ENCODE measurements around the gene CHD6. TPM values are rescaled to one million over a fixed set of nuclear protein-coding genes. Genes with fewer than 3 reads are reported as not detected.

The CHD6 gene
- total RNA-seq, 1 experiment from 2014 or later, result 80.5 TPM

DNA sequence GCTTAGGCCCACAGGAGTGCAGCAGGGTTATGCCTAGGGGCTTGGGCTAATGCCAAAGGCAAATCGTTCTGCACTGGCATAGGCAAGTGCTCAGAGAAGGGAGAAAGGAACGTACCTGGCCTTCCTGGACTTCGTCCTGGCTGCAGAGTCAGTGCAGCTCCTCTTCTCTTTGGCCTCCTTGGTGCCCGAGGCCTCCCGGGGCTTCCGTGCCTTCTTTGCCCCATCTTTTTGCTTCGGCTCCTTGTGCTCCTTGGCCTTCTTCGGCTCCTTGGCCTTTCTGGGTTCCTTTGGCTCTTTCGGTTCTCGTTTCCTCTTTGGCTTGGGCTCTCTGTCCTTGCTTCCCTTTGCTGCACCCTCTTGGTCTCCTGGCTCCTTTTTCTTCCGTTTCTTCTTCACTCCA, 85.2 kb downstream of the CHD6 start:
- Mint-ChIP-seq H3K9me3 (ENCODE audit: unreplicated experiment) (no peaks in the 10 kb centered on the region), H3K27me3 (ENCODE audit: insufficient read depth, unreplicated experiment) (no peaks in the 10 kb centered on the region), H3K36me3 (ENCODE audit: insufficient read depth, unreplicated experiment) (peaks cover 12% of the 10 kb centered on the region), H3K4me3 (ENCODE audit: unreplicated experiment) (no peak overlapping the region), H3K4me1 (ENCODE audit: low read depth, unreplicated experiment) (peaks cover 8% of the 10 kb centered on the region), H3K27ac (ENCODE audit: unreplicated experiment) (peak overlapping the region; percentile 2)
- peaks cover 4% of the 10 kb centered on the region for H3K36me3 ChIP-seq (ENCODE audit: control insufficient read depth, insufficient read depth, low read length)
- H3K4me1 ChIP-seq, result no peaks in the 10 kb centered on the region
- ChIA-PET CTCF (no interaction called here), POLR2A (no interaction called here)
- BruUV-seq (replicated peaks), result TSS peak; percentile 63
- H3K9me3 ChIP-seq, result peaks cover 8% of the 10 kb centered on the region; the same call in 1 of the 2 replicates
- H3K27me3 ChIP-seq (replicated peaks; ENCODE audit: control insufficient read depth, insufficient read depth, low read length), result no peaks in the 10 kb centered on the region
- H3K4me3 ChIP-seq (ENCODE audit: low read depth, low read length), result no peak overlapping the region
- no peak for TF ChIP-seq CTCF (IDR thresholded peaks at IDR 0.05; ENCODE audit: insufficient read depth in 1 of 2, low read depth in 1 of 2, low read length in 1 of 2, severe bottlenecking in 1 of 2, unreplicated experiment in 1 of 2)
- DNase-seq, result no peak
- intact Hi-C loops (cut with micrococcal nuclease; ENCODE audit: unreplicated experiment), result no loop called here

DNA sequence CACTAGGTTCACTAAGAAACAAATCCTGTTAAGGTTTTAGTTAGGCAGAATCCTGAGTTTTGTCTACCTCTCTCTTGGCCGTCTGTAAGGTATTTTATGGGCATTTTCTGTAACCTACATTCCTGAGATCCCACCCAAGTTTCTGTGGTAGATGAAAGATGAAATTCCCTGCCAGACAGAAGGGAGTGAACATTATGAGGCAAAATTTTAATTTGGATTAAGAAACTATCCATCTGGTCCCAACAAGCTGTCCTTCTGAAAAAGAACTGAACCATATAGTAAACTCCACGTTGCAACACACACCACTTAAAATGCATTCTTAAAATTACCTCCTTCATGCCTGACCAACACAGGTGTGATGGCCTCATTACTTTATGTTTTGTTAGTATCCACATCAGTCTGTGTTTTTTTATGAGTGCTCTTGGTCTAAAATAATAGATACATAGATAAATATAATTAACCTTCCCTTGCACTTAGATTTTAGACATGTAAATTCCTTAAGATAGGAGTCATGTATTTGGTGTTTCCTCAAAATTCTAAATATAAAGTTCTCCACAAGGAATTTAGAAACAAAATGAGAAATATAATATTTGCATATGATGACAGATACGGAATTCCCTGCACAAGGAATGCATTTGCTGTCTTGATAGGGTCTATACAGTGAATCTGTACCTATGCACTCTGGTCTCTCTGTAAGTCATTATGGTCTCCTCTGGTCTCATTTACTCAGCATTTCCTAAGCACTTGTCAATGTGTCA, 86.5 kb downstream of the CHD6 start:
- H3K4me3 Mint-ChIP-seq (ENCODE audit: unreplicated experiment), result no peak overlapping the region
- H3K4me1 Mint-ChIP-seq (ENCODE audit: low read depth, unreplicated experiment), result peaks cover 8% of the 10 kb centered on the region
- BruUV-seq (replicated peaks), result no TSS peak
- no peak overlapping the region for H3K4me3 ChIP-seq (ENCODE audit: low read depth, low read length)
- H3K36me3 ChIP-seq (ENCODE audit: control insufficient read depth, insufficient read depth, low read length), result peaks cover 4% of the 10 kb centered on the region
- H3K27me3 ChIP-seq (replicated peaks; ENCODE audit: control insufficient read depth, insufficient read depth, low read length), result no peaks in the 10 kb centered on the region
- ChIA-PET CTCF (no interaction called here), POLR2A (no interaction called here)
- intact Hi-C loops (cut with micrococcal nuclease; ENCODE audit: unreplicated experiment), result no loop called here
- no peaks in the 10 kb centered on the region for H3K9me3 ChIP-seq
- no peak for TF ChIP-seq CTCF (IDR thresholded peaks at IDR 0.05; ENCODE audit: insufficient read depth in 1 of 2, low read depth in 1 of 2, low read length in 1 of 2, severe bottlenecking in 1 of 2, unreplicated experiment in 1 of 2)
- no peaks in the 10 kb centered on the region for H3K27me3 Mint-ChIP-seq (ENCODE audit: insufficient read depth, unreplicated experiment)
- H3K9me3 Mint-ChIP-seq (ENCODE audit: unreplicated experiment), result no peaks in the 10 kb centered on the region
- H3K4me1 ChIP-seq, result no peaks in the 10 kb centered on the region
- no peak for DNase-seq
- peaks cover 12% of the 10 kb centered on the region for H3K36me3 Mint-ChIP-seq (ENCODE audit: insufficient read depth, unreplicated experiment)
- H3K27ac Mint-ChIP-seq (ENCODE audit: unreplicated experiment), result no peak overlapping the region

- Histone ChIP-seq H3K4me3 (ENCODE audit: low read depth, low read length) (no peak overlapping the region), H3K4me1 (no peaks in the 10 kb centered on the region), H3K36me3 (ENCODE audit: control insufficient read depth, insufficient read depth, low read length) (peaks cover 4% of the 10 kb centered on the region), H3K27me3 (replicated peaks; ENCODE audit: control insufficient read depth, insufficient read depth, low read length) (no peaks in the 10 kb centered on the region), H3K9me3 (no peaks in the 10 kb centered on the region)
- POLR2A ChIA-PET, result no interaction called here
- H3K27ac Mint-ChIP-seq (ENCODE audit: unreplicated experiment), result no peak overlapping the region
- no peak overlapping the region for H3K4me3 Mint-ChIP-seq (ENCODE audit: unreplicated experiment)
- CTCF ChIA-PET, result no interaction called here
- H3K9me3 Mint-ChIP-seq (ENCODE audit: unreplicated experiment), result no peaks in the 10 kb centered on the region
- no peaks in the 10 kb centered on the region for H3K27me3 Mint-ChIP-seq (ENCODE audit: insufficient read depth, unreplicated experiment)
- no TSS peak for BruUV-seq (replicated peaks)
- TF ChIP-seq CTCF (IDR thresholded peaks at IDR 0.05; ENCODE audit: insufficient read depth in 1 of 2, low read depth in 1 of 2, low read length in 1 of 2, severe bottlenecking in 1 of 2, unreplicated experiment in 1 of 2), result no peak
- no peak for DNase-seq
- peaks cover 8% of the 10 kb centered on the region for H3K4me1 Mint-ChIP-seq (ENCODE audit: low read depth, unreplicated experiment)
- intact Hi-C loops (cut with micrococcal nuclease; ENCODE audit: unreplicated experiment), result no loop called here
- H3K36me3 Mint-ChIP-seq (ENCODE audit: insufficient read depth, unreplicated experiment), result peaks cover 12% of the 10 kb centered on the region
Observed at GRCh38 chr20:41530923-41531322, 87.3 kb downstream of the CHD6 start.
